HepG2 (cell line): ENCODE data around the gene CYP11A1.

Experiments
- ZNF510 ChIP-seq: sonication (generic); formaldehyde crosslinking; IDR thresholded peaks from 2 replicates; pipeline ENCODE4 v1.4.0; 2020; ENCODE audit warnings: low read depth, mild to moderate bottlenecking, missing genetic modification reagents
- TF ChIP-seq, protein P1 (sequence below), 2 experiments: sonication (generic) in 1 of 2; formaldehyde crosslinking in 1 of 2; IDR thresholded peaks; 2 replicates each; pipeline versions ENCODE4 v1.5.1 to v1.6.1; 2011 to 2020; ENCODE audit warnings: borderline replicate concordance in 1 of 2, low read depth in 1 of 2, low read length in 1 of 2, mild to moderate bottlenecking in 1 of 2, missing genetic modification reagents in 1 of 2, moderate library complexity in 1 of 2
- TF ChIP-seq, protein P2 (sequence below): sonication (generic); formaldehyde crosslinking; IDR thresholded peaks from 2 replicates; pipeline ENCODE4 v1.5.0; 2020; ENCODE audit warnings: mild to moderate bottlenecking, missing genetic modification reagents, moderate library complexity

DNA sequence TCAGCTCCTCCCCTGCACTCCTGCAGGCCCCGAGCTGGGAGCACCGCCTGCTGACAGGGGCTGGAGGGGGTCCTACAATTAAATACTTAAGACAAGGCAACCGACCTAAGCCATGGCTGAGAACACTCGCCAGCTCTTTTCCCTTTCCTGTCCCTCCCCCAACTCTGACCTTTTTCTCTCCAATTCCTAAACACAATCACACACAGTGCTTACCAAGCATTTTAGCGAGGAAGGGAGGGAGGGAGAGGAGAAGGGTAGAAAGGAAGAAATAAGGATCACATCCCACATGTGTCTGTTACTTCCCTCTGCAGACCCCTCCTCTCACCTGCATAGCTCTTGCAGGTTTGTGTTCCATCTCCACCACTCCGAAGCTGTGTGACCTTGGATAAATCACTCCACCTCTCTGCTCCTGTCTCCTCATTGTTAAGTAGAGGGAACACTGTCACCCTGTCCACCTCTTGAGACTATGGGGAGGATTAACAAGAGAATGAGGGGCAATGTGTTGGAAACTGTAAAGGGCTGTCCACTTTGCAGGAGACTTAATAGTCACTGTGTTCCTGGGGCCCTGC is 63.6 kb downstream of the CYP11A1 start:
- TF ChIP-seq, protein P1, sequence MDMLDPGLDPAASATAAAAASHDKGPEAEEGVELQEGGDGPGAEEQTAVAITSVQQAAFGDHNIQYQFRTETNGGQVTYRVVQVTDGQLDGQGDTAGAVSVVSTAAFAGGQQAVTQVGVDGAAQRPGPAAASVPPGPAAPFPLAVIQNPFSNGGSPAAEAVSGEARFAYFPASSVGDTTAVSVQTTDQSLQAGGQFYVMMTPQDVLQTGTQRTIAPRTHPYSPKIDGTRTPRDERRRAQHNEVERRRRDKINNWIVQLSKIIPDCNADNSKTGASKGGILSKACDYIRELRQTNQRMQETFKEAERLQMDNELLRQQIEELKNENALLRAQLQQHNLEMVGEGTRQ (IDR thresholded peaks at IDR 0.05; ENCODE audit: low read depth, low read length), result no peak
- TF ChIP-seq, protein P1 (CRISPR knock-in tag; IDR thresholded peaks at IDR 0.05; ENCODE audit: borderline replicate concordance), result no peak
- TF ChIP-seq, protein P2, sequence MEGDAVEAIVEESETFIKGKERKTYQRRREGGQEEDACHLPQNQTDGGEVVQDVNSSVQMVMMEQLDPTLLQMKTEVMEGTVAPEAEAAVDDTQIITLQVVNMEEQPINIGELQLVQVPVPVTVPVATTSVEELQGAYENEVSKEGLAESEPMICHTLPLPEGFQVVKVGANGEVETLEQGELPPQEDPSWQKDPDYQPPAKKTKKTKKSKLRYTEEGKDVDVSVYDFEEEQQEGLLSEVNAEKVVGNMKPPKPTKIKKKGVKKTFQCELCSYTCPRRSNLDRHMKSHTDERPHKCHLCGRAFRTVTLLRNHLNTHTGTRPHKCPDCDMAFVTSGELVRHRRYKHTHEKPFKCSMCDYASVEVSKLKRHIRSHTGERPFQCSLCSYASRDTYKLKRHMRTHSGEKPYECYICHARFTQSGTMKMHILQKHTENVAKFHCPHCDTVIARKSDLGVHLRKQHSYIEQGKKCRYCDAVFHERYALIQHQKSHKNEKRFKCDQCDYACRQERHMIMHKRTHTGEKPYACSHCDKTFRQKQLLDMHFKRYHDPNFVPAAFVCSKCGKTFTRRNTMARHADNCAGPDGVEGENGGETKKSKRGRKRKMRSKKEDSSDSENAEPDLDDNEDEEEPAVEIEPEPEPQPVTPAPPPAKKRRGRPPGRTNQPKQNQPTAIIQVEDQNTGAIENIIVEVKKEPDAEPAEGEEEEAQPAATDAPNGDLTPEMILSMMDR (CRISPR knock-in tag), result no peak
- TF ChIP-seq ZNF510 (CRISPR knock-in tag), result no peak
